ENCODE measurements around the gene INAVA. TPM values are rescaled to one million over a fixed set of nuclear protein-coding genes. Genes with fewer than 3 reads are reported as not detected.

INAVA gene
- total and polyA plus RNA-seq, 4 donors, result 0.19 to 3.1 (median 0.50) TPM

DNA sequence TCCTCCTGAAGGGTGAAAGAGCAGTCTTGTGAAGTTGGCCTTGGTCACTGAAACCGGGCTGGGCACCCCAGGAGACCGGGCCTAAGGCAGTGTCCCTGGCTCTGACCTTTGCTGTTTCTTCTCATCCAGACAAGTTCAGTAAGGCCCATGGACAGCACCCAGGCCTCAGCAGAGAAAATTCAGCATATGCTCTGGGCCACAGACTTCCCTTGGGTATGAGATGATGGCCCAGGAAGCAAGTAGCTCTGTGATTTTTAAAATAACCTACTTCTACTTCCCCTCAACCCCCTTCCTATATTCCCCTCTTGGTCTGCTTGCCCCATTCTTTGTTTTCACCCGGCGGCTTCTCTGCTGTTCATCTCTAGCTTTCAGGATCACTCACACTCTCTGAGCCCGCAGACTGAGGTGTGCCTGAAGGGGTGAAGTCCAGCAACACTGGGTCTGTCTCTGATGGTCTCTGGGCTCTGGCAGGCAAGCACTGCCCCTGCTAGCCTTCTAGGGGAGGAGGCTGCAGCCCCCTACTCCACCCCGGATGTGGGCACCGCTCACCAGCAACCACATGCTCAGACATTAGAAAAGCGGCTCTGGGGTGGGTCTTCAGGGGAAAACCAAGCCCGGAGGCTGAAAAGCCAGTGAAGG lies 24.8 kb upstream of the INAVA start:
- peaks cover 0 to 2% (median 0%) of the 10 kb centered on the region in 4 donors for H3K27me3 ChIP-seq (ENCODE audit: control insufficient read depth in 4 of 4, insufficient read depth in 4 of 4, low read length in 3 of 4)
- H3K9ac ChIP-seq (ENCODE audit: low read depth in 1 of 2, low read length in 2 of 2), result no peak overlapping the region
- no peak overlapping the region for H3K4me3 ChIP-seq (ENCODE audit: low read depth in 1 of 3, low read length in 3 of 3)
- WGBS, result 89% methylated on average over 9 of the region's 9 CpGs
- no peaks in the 10 kb centered on the region for H3K9me3 ChIP-seq (ENCODE audit: control insufficient read depth in 4 of 4, low read length in 3 of 4)
- DNase-seq (ENCODE audit: low spot score), result no peak
- peaks cover 0 to 10% (median 8%) of the 10 kb centered on the region in 4 donors for H3K4me1 ChIP-seq (ENCODE audit: control insufficient read depth in 4 of 4, insufficient read depth in 4 of 4, low read length in 3 of 4)
- H3K36me3 ChIP-seq (ENCODE audit: control insufficient read depth in 4 of 4, insufficient read depth in 3 of 4, low read depth in 1 of 4, low read length in 3 of 4), result no peaks in the 10 kb centered on the region
- no peak overlapping the region for H3K27ac ChIP-seq (ENCODE audit: low read depth in 1 of 2, low read length in 2 of 2)
- TF ChIP-seq FOXA1 (IDR thresholded peaks at IDR 0.05), result no peak
- no peak for TF ChIP-seq SP1 (IDR thresholded peaks at IDR 0.05)
- no peak for TF ChIP-seq RXRA (IDR thresholded peaks at IDR 0.05)
- TF ChIP-seq JUND (IDR thresholded peaks at IDR 0.05), result no peak
- no peak for TF ChIP-seq HNF4A (conservative IDR thresholded peaks at IDR 0.05)
- TF ChIP-seq NR2F2 (IDR thresholded peaks at IDR 0.05), result no peak
- TF ChIP-seq GABPA (IDR thresholded peaks at IDR 0.05 in 1 of 2, conservative IDR thresholded peaks at IDR 0.05 in 1 of 2), result no peak
- TF ChIP-seq, protein P1, sequence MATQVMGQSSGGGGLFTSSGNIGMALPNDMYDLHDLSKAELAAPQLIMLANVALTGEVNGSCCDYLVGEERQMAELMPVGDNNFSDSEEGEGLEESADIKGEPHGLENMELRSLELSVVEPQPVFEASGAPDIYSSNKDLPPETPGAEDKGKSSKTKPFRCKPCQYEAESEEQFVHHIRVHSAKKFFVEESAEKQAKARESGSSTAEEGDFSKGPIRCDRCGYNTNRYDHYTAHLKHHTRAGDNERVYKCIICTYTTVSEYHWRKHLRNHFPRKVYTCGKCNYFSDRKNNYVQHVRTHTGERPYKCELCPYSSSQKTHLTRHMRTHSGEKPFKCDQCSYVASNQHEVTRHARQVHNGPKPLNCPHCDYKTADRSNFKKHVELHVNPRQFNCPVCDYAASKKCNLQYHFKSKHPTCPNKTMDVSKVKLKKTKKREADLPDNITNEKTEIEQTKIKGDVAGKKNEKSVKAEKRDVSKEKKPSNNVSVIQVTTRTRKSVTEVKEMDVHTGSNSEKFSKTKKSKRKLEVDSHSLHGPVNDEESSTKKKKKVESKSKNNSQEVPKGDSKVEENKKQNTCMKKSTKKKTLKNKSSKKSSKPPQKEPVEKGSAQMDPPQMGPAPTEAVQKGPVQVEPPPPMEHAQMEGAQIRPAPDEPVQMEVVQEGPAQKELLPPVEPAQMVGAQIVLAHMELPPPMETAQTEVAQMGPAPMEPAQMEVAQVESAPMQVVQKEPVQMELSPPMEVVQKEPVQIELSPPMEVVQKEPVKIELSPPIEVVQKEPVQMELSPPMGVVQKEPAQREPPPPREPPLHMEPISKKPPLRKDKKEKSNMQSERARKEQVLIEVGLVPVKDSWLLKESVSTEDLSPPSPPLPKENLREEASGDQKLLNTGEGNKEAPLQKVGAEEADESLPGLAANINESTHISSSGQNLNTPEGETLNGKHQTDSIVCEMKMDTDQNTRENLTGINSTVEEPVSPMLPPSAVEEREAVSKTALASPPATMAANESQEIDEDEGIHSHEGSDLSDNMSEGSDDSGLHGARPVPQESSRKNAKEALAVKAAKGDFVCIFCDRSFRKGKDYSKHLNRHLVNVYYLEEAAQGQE (IDR thresholded peaks at IDR 0.05), result no peak
- TF ChIP-seq TAF1 (conservative IDR thresholded peaks at IDR 0.05), result no peak
- TF ChIP-seq, protein P2, sequence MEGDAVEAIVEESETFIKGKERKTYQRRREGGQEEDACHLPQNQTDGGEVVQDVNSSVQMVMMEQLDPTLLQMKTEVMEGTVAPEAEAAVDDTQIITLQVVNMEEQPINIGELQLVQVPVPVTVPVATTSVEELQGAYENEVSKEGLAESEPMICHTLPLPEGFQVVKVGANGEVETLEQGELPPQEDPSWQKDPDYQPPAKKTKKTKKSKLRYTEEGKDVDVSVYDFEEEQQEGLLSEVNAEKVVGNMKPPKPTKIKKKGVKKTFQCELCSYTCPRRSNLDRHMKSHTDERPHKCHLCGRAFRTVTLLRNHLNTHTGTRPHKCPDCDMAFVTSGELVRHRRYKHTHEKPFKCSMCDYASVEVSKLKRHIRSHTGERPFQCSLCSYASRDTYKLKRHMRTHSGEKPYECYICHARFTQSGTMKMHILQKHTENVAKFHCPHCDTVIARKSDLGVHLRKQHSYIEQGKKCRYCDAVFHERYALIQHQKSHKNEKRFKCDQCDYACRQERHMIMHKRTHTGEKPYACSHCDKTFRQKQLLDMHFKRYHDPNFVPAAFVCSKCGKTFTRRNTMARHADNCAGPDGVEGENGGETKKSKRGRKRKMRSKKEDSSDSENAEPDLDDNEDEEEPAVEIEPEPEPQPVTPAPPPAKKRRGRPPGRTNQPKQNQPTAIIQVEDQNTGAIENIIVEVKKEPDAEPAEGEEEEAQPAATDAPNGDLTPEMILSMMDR (IDR thresholded peaks at IDR 0.05; ENCODE audit: low read depth, low read length, missing input control), result no peak
- TF ChIP-seq FOXA2 (IDR thresholded peaks at IDR 0.05), result no peak
- TF ChIP-seq, protein P3, sequence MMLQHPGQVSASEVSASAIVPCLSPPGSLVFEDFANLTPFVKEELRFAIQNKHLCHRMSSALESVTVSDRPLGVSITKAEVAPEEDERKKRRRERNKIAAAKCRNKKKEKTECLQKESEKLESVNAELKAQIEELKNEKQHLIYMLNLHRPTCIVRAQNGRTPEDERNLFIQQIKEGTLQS (IDR thresholded peaks at IDR 0.05), result no peak
- TF ChIP-seq, protein P4, sequence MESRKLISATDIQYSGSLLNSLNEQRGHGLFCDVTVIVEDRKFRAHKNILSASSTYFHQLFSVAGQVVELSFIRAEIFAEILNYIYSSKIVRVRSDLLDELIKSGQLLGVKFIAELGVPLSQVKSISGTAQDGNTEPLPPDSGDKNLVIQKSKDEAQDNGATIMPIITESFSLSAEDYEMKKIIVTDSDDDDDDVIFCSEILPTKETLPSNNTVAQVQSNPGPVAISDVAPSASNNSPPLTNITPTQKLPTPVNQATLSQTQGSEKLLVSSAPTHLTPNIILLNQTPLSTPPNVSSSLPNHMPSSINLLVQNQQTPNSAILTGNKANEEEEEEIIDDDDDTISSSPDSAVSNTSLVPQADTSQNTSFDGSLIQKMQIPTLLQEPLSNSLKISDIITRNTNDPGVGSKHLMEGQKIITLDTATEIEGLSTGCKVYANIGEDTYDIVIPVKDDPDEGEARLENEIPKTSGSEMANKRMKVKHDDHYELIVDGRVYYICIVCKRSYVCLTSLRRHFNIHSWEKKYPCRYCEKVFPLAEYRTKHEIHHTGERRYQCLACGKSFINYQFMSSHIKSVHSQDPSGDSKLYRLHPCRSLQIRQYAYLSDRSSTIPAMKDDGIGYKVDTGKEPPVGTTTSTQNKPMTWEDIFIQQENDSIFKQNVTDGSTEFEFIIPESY (IDR thresholded peaks at IDR 0.05), result no peak
- TF ChIP-seq RAD21 (IDR thresholded peaks at IDR 0.05), result no peak
- TF ChIP-seq, protein P5, sequence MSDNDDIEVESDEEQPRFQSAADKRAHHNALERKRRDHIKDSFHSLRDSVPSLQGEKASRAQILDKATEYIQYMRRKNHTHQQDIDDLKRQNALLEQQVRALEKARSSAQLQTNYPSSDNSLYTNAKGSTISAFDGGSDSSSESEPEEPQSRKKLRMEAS (IDR thresholded peaks at IDR 0.05), result no peak
- TF ChIP-seq YY1 (IDR thresholded peaks at IDR 0.05), result no peak

Data from liver (tissue), 9 donors.